Loucy (cell line): Measurements from ENCODE around the gene EP400.

Experiments
- H2AFZ ChIP-seq: fragments of 200-600 bp; sonication (generic); 2 replicates; pipeline ENCODE4 v1.6.0; 2016; ENCODE audit warnings: antibody characterized with exemption, mild to moderate bottlenecking, low read length, moderate library complexity
- H3F3A ChIP-seq: fragments of 200-600 bp; 2 replicates; pipeline ENCODE4 v1.6.0; 2016; ENCODE audit warnings: antibody characterized with exemption, low read depth, mild to moderate bottlenecking
- H3K27me3 ChIP-seq: fragments of 200-600 bp; sonication (generic); 2 replicates; pipeline ENCODE4 v1.6.1; 2014; ENCODE audit warnings: low read length, mild to moderate bottlenecking; ENCODE audit not compliant: insufficient read depth, poor library complexity, severe bottlenecking
- H3K36me3 ChIP-seq: fragments of 200-600 bp; sonication (generic); 2 replicates; pipeline ENCODE4 v1.6.1; 2016; ENCODE audit warnings: low read length; ENCODE audit not compliant: insufficient read depth
- H3K4me1 ChIP-seq: fragments of 200-600 bp; sonication (generic); 2 replicates; pipeline ENCODE4 v1.5.1; 2014; ENCODE audit warnings: low read length, mild to moderate bottlenecking; ENCODE audit not compliant: insufficient read depth, poor library complexity, severe bottlenecking
- H3K4me2 ChIP-seq: fragments of 200-600 bp; sonication (generic); 2 replicates; pipeline ENCODE4 v1.6.0; 2014; ENCODE audit warnings: antibody characterized with exemption, low read length, low read depth, mild to moderate bottlenecking; ENCODE audit not compliant: poor library complexity, severe bottlenecking
- H3K4me3 ChIP-seq: fragments of 200-600 bp; sonication (generic); 2 replicates; pipeline ENCODE4 v1.5.1; 2014; ENCODE audit warnings: low read length, mild to moderate bottlenecking, mixed read lengths; ENCODE audit not compliant: poor library complexity, severe bottlenecking
- H3K79me2 ChIP-seq: fragments of 200-600 bp; sonication (generic); 2 replicates; pipeline ENCODE4 v1.6.1; 2014; ENCODE audit warnings: low read length; ENCODE audit not compliant: insufficient read depth
- H3K9ac ChIP-seq: fragments of 200-600 bp; sonication (generic); 2 replicates; pipeline ENCODE4 v1.6.0; 2014; ENCODE audit warnings: mild to moderate bottlenecking, low read depth, low read length, moderate library complexity; ENCODE audit not compliant: poor library complexity, severe bottlenecking
- H3K9me2 ChIP-seq: fragments of 200-600 bp; sonication (generic); replicated peaks from 2 replicates; pipeline ENCODE4 v1.6.1; 2016; ENCODE audit warnings: low read depth, low read length, mixed read lengths
- H3K9me3 ChIP-seq: fragments of 200-600 bp; sonication (generic); 2 replicates; pipeline ENCODE4 v1.6.1; 2014; ENCODE audit warnings: mild to moderate bottlenecking, antibody characterized with exemption, low read length, low read depth; ENCODE audit not compliant: insufficient read depth
- H4K20me1 ChIP-seq: fragments of 200-600 bp; sonication (generic); 2 replicates; pipeline ENCODE4 v1.6.0; 2014; ENCODE audit warnings: antibody characterized with exemption, low read length, mild to moderate bottlenecking; ENCODE audit not compliant: insufficient read depth, poor library complexity, severe bottlenecking
- EZH2phosphoT487 ChIP-seq: fragments of 200-600 bp; IDR thresholded peaks from 2 replicates; pipeline ENCODE4 v1.6.1; 2018; ENCODE audit warnings: antibody characterized with exemption, mild to moderate bottlenecking, moderate library complexity, borderline replicate concordance
- TF ChIP-seq, protein P1 (sequence below): fragments of 200-600 bp; sonication (generic); conservative IDR thresholded peaks from 2 replicates; pipeline ENCODE4 v1.5.1; 2014; ENCODE audit warnings: mild to moderate bottlenecking, antibody characterized with exemption, low read length

EP400 gene

GRCh38 chr12:131920902-131921840 lies 28.6 kb upstream of the EP400 start:
- Histone ChIP-seq H3K4me3 (no peak overlapping the region), H3K36me3 (peaks cover 28% of the 10 kb centered on the region; the same call in 1 of the 2 replicates), H2AFZ (no peak overlapping the region), H3K79me2 (no peaks in the 10 kb centered on the region), H4K20me1 (no peaks in the 10 kb centered on the region), H3K4me1 (no peaks in the 10 kb centered on the region), H3K27me3 (no peaks in the 10 kb centered on the region), H3F3A (no peaks in the 10 kb centered on the region), H3K4me2 (no peak overlapping the region), H3K9ac (no peak overlapping the region), H3K9me2 (no peaks in the 10 kb centered on the region), H3K9me3 (no peaks in the 10 kb centered on the region)
- TF ChIP-seq, protein P1, sequence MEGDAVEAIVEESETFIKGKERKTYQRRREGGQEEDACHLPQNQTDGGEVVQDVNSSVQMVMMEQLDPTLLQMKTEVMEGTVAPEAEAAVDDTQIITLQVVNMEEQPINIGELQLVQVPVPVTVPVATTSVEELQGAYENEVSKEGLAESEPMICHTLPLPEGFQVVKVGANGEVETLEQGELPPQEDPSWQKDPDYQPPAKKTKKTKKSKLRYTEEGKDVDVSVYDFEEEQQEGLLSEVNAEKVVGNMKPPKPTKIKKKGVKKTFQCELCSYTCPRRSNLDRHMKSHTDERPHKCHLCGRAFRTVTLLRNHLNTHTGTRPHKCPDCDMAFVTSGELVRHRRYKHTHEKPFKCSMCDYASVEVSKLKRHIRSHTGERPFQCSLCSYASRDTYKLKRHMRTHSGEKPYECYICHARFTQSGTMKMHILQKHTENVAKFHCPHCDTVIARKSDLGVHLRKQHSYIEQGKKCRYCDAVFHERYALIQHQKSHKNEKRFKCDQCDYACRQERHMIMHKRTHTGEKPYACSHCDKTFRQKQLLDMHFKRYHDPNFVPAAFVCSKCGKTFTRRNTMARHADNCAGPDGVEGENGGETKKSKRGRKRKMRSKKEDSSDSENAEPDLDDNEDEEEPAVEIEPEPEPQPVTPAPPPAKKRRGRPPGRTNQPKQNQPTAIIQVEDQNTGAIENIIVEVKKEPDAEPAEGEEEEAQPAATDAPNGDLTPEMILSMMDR: no peak
- TF ChIP-seq EZH2phosphoT487: no peak

DNA sequence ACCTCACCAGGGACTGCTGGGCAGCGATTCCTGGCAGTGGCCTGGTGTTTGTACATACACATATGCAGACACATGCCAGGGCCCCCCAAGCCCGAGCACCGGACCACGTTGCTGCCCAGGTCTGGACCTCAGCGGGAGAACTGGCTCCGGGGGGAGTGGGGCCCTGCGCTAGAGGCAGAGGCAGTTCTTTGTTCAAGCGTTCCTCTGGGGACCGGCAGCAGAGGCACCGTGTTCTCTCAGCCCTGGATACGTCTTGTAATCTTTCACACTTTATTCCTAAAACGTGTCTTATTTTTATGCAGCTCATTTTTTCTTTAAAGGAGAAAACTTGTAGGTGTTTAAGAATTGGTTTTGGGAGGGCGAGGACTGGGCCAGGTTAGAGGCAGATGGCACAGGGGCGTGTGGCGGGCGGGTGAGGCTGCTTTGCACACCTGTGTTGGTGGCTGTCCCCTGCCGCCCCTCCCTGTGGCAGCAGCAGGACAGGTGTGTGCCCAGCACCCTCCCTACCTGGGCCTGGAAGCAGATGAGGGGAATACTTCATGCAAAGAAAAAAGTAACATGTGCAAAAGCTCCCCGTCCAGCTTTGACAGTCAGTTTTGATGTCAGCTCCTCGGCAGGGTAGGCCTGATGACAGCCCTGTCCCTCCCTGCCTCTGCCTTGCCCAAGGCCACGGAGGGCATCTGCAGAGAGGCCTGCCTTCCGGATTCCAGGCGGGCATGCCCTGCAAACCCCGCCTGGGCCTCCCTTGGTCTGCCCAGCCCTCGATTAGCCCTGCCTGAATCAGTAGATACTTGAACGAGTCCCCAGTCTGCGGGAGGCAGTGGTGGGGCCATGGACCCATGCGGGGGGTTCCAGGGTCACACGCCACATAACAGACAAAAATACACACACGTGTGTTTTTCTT lies 27.6 kb upstream of the EP400 start:
- Histone ChIP-seq H3F3A (no peaks in the 10 kb centered on the region), H3K4me3 (no peak overlapping the region), H4K20me1 (no peaks in the 10 kb centered on the region), H3K36me3 (peaks cover 22% of the 10 kb centered on the region; the same call in 1 of the 2 replicates), H3K9me2 (no peaks in the 10 kb centered on the region), H3K79me2 (no peaks in the 10 kb centered on the region), H3K27me3 (no peaks in the 10 kb centered on the region), H3K4me1 (no peaks in the 10 kb centered on the region), H3K4me2 (no peak overlapping the region), H3K9me3 (no peaks in the 10 kb centered on the region), H2AFZ (no peak overlapping the region), H3K9ac (no peak overlapping the region)
- TF ChIP-seq EZH2phosphoT487: no peak
- TF ChIP-seq, protein P1: no peak

DNA sequence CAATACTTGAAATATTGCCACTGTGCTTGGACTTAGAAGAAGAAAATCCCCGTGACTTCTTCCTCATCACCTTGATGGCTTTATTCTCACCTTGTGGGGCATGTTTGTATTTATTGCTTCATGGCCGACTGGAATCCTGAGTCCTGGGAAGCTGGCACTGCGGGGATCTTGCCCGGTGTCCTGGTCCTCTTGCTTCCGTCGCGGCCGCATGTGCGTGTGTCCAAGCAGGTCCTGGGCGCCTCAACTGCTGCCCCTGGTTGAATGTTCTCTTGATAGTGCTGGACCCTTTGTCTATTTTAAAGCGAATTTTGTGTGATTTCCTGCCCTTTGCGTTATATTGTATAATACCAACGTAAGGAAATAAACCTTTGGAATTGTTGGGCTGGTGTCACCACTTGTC lies 27.0 kb upstream of the EP400 start:
- Histone ChIP-seq H3K9me2 (no peaks in the 10 kb centered on the region), H3K9ac (no peak overlapping the region), H3K4me3 (no peak overlapping the region), H2AFZ (no peak overlapping the region), H3K36me3 (peaks cover 22% of the 10 kb centered on the region; the same call in 1 of the 2 replicates), H4K20me1 (no peaks in the 10 kb centered on the region), H3K9me3 (no peaks in the 10 kb centered on the region), H3K4me1 (no peaks in the 10 kb centered on the region), H3K79me2 (no peaks in the 10 kb centered on the region), H3F3A (no peaks in the 10 kb centered on the region), H3K4me2 (no peak overlapping the region), H3K27me3 (no peaks in the 10 kb centered on the region)
- TF ChIP-seq, protein P1: no peak
- no peak for TF ChIP-seq EZH2phosphoT487
